H9 (cell line): ENCODE measurements around the gene DDX53. TPM values are rescaled to one million over a fixed set of nuclear protein-coding genes. Genes with fewer than 3 reads are reported as not detected.

Experiments used
- DNase-seq: peaks from one replicate; pipeline ENCODE4 v3.0.0-alpha.2; 2017
- H2AFZ ChIP-seq: one replicate; pipeline ENCODE4 v1.6.1; 2013; ENCODE audit warnings: mild to moderate bottlenecking, low read length, control low read depth, moderate library complexity
- H2AK5ac ChIP-seq: 2 replicates; pipeline ENCODE4 v1.6.1; 2013; ENCODE audit warnings: low read length, control low read depth, mixed read lengths; ENCODE audit not compliant: insufficient read length
- H2BK120ac ChIP-seq: one replicate; pipeline ENCODE4 v1.6.1; 2013; ENCODE audit warnings: low read depth, mild to moderate bottlenecking, low read length, control low read depth, inconsistent platforms; ENCODE audit not compliant: poor library complexity, severe bottlenecking
- H2BK12ac ChIP-seq: 2 replicates; pipeline ENCODE4 v1.6.1; 2013; ENCODE audit warnings: low read length, control low read depth, mixed read lengths, low read depth; ENCODE audit not compliant: insufficient read length
- H2BK15ac ChIP-seq: 2 replicates; pipeline ENCODE4 v1.6.1; 2013; ENCODE audit warnings: low read depth, low read length, control low read depth
- H2BK20ac ChIP-seq: one replicate; pipeline ENCODE4 v1.6.1; 2013; ENCODE audit warnings: low read depth, mild to moderate bottlenecking, low read length, control low read depth, inconsistent platforms; ENCODE audit not compliant: poor library complexity, severe bottlenecking
- H2BK5ac ChIP-seq: 2 replicates; pipeline ENCODE4 v1.6.1; 2013; ENCODE audit warnings: low read length, control low read depth, mixed read lengths; ENCODE audit not compliant: insufficient read length
- H3K14ac ChIP-seq: 2 replicates; pipeline ENCODE4 v1.6.1; 2013; ENCODE audit warnings: low read length, control low read depth; ENCODE audit not compliant: insufficient read depth
- H3K18ac ChIP-seq: 2 replicates; pipeline ENCODE4 v1.6.1; 2013; ENCODE audit warnings: low read depth, mild to moderate bottlenecking, mixed read lengths, low read length, control low read depth; ENCODE audit not compliant: insufficient read length
- H3K23ac ChIP-seq: 2 replicates; pipeline ENCODE4 v1.6.1; 2013; ENCODE audit warnings: low read length, control low read depth, mixed read lengths, low read depth; ENCODE audit not compliant: insufficient read length
- H3K23me2 ChIP-seq: 2 replicates; pipeline ENCODE4 v1.6.1; 2013; ENCODE audit warnings: low read depth, mild to moderate bottlenecking, mixed read lengths, low read length, control low read depth; ENCODE audit not compliant: insufficient read length, poor library complexity, severe bottlenecking
- H3K27ac ChIP-seq: 2 replicates; pipeline ENCODE4 v1.5.1; 2013; ENCODE audit warnings: low read length, control low read depth, mixed read lengths, low read depth; ENCODE audit not compliant: insufficient read length
- H3K27me3 ChIP-seq: 2 replicates; pipeline ENCODE4 v1.6.1; 2013; ENCODE audit warnings: low read length, control low read depth, inconsistent platforms; ENCODE audit not compliant: insufficient read depth
- H3K4ac ChIP-seq: 2 replicates; pipeline ENCODE4 v1.6.1; 2013; ENCODE audit warnings: low read depth, mild to moderate bottlenecking, control low read depth, inconsistent platforms, low read length, moderate library complexity
- H3K4me1 ChIP-seq: 2 replicates; pipeline ENCODE4 v1.6.1; 2013; ENCODE audit warnings: low read length, control low read depth, inconsistent platforms; ENCODE audit not compliant: insufficient read depth
- H3K4me2 ChIP-seq: 2 replicates; pipeline ENCODE4 v1.6.1; 2013; ENCODE audit warnings: low read length, control low read depth, mixed read lengths; ENCODE audit not compliant: insufficient read length, insufficient read depth
- H3K56ac ChIP-seq: 2 replicates; pipeline ENCODE4 v1.6.1; 2013; ENCODE audit warnings: low read depth, mild to moderate bottlenecking, mixed read lengths, low read length, control low read depth; ENCODE audit not compliant: insufficient read length
- H3K79me1 ChIP-seq: 2 replicates; pipeline ENCODE4 v1.6.1; 2013; ENCODE audit warnings: low read depth, mild to moderate bottlenecking, moderate library complexity, low read length, control low read depth, inconsistent platforms; ENCODE audit not compliant: insufficient read depth, poor library complexity, severe bottlenecking
- H3K79me2 ChIP-seq: 2 replicates; pipeline ENCODE4 v1.6.1; 2013; ENCODE audit warnings: low read length, control low read depth, inconsistent platforms; ENCODE audit not compliant: insufficient read depth
- H3K9ac ChIP-seq: 2 replicates; pipeline ENCODE4 v1.6.1; 2013; ENCODE audit warnings: low read length, control low read depth, mixed read lengths; ENCODE audit not compliant: insufficient read length; ENCODE audit errors: extremely low read depth
- H3K9me3 ChIP-seq: one replicate; pipeline ENCODE4 v1.6.1; 2013; ENCODE audit warnings: low read depth, low read length, inconsistent platforms; ENCODE audit not compliant: control insufficient read depth
- H3T11ph ChIP-seq: one replicate; pipeline ENCODE4 v1.6.1; 2013; ENCODE audit warnings: mild to moderate bottlenecking, low read length, control low read depth, inconsistent platforms
- H4K20me1 ChIP-seq: one replicate; pipeline ENCODE4 v1.6.1; 2013; ENCODE audit not compliant: control insufficient read depth, insufficient read length, insufficient read depth
- H4K5ac ChIP-seq: 2 replicates; pipeline ENCODE4 v1.6.1; 2013; ENCODE audit warnings: low read depth, mild to moderate bottlenecking, mixed read lengths, low read length, control low read depth; ENCODE audit not compliant: insufficient read length
- H4K8ac ChIP-seq: replicated peaks from 2 replicates; pipeline ENCODE4 v1.6.1; 2013; ENCODE audit warnings: low read length, control low read depth, mixed read lengths, low read depth; ENCODE audit not compliant: insufficient read length
- H4K91ac ChIP-seq: 2 replicates; pipeline ENCODE4 v1.6.1; 2013; ENCODE audit warnings: low read depth, mild to moderate bottlenecking, moderate library complexity, mixed read lengths, low read length, control low read depth; ENCODE audit not compliant: insufficient read length
- H3K27ac Mint-ChIP-seq, 3 experiments: 2 replicates in 2 of 3; 3 replicates in 1 of 3; pipeline ENCODE4 v1.8.0; 2020 to 2021; ENCODE audit warnings: mixed read lengths in 3 of 3, mild to moderate bottlenecking in 1 of 3, moderate library complexity in 1 of 3
- H3K27me3 Mint-ChIP-seq: 2 replicates; pipeline ENCODE4 v1.8.0; 2021; ENCODE audit warnings: low read depth, mild to moderate bottlenecking, moderate library complexity, mixed read lengths
- H3K36me3 Mint-ChIP-seq, 3 experiments: 2 replicates in 2 of 3; 3 replicates in 1 of 3; pipeline ENCODE4 v1.8.0; 2020 to 2021; ENCODE audit warnings: low read depth in 3 of 3, mixed read lengths in 3 of 3; ENCODE audit not compliant: insufficient read depth in 1 of 3
- H3K4me1 Mint-ChIP-seq, 2 experiments: 2 replicates each; pipeline ENCODE4 v1.8.0; 2020; ENCODE audit warnings: mixed read lengths in 2 of 2
- H3K4me3 Mint-ChIP-seq, 2 experiments: 2 replicates in 1 of 2; 3 replicates in 1 of 2; pipeline ENCODE4 v1.8.0; 2020 to 2021; ENCODE audit warnings: mild to moderate bottlenecking in 2 of 2, mixed read lengths in 2 of 2, moderate library complexity in 1 of 2
- H3K9me3 Mint-ChIP-seq, 2 experiments: 2 replicates in 1 of 2; 3 replicates in 1 of 2; pipeline ENCODE4 v1.8.0; 2020; ENCODE audit warnings: mild to moderate bottlenecking in 2 of 2, mixed read lengths in 2 of 2, moderate library complexity in 1 of 2
- CTCF ChIP-seq: fragments of 200-600 bp; sonication (generic); conservative IDR thresholded peaks from 3 replicates; pipeline ENCODE4 v1.8.0; 2021; ENCODE audit warnings: antibody characterized with exemption, mild to moderate bottlenecking
- WGBS: extraction: QIAGEN DNeasy Blood & Tissue Kit; methylation state at CpG from one replicate; pipeline ENCODE4 v1.1.7; 2013; ENCODE audit warnings: missing lambda C conversion rate, low lambda C conversion rate, mixed read lengths; ENCODE audit not compliant: insufficient read length; ENCODE audit errors: extremely low coverage; 5-methylcytosine and 5-hydroxymethylcytosine counted together
- total RNA-seq: library from RNA; stranded (reverse); gene quantifications from 2 replicates; pipeline ENCODE4 v1.2.1, GENCODE V29; 2021

DDX53 gene
- total RNA-seq, 1 experiment from 2014 or later = not detected

DNA sequence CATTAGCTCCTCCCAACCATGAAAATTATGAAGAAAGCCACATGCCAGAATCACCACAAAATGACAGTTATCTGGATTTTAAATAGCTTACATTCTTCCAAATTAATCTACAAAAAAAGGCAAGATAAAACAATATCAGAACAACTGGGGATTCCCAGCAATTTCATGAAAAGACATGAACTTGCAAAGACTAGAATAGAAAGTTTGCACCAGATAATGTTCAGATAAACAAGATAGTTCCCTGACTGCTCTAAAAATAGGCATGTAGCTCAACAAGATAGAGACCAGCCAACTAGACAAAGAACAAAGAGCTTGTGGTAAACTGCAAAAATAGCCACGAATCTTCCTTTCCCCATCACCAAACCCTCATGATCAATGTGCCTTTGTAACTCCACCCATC, 30.3 kb upstream of the DDX53 start:
- Histone ChIP-seq H3K79me1 (no peaks in the 10 kb centered on the region), H2BK15ac (no peak overlapping the region), H3T11ph (no peak overlapping the region), H3K9ac (no peak overlapping the region), H4K20me1 (no peaks in the 10 kb centered on the region), H3K14ac (no peak overlapping the region), H2BK20ac (no peak overlapping the region), H3K18ac (no peak overlapping the region), H3K56ac (no peak overlapping the region), H3K23me2 (no peaks in the 10 kb centered on the region), H4K91ac (no peak overlapping the region), H2BK120ac (no peak overlapping the region), H4K8ac (no peak overlapping the region), H3K4me1 (no peaks in the 10 kb centered on the region), H2BK12ac (no peak overlapping the region), H4K5ac (no peak overlapping the region), H3K27me3 (no peaks in the 10 kb centered on the region), H3K4me2 (no peak overlapping the region), H2AK5ac (no peak overlapping the region), H3K9me3 (no peaks in the 10 kb centered on the region), H3K4ac (no peak overlapping the region), H3K23ac (no peak overlapping the region), H2BK5ac (no peak overlapping the region), H2AFZ (no peak overlapping the region), H3K79me2 (no peaks in the 10 kb centered on the region), H3K27ac (no peak overlapping the region)
- H3K4me1 Mint-ChIP-seq = peaks cover 8% of the 10 kb centered on the region in 2 experiments
- no peak for DNase-seq
- TF ChIP-seq CTCF = no peak
- no peak overlapping the region for H3K4me3 Mint-ChIP-seq
- no peak overlapping the region for H3K27ac Mint-ChIP-seq
- peaks cover 0 to 6% (median 0%) of the 10 kb centered on the region in 3 experiments; a peak in 1 of 7 replicates for H3K36me3 Mint-ChIP-seq
- peaks cover 3 to 32% of the 10 kb centered on the region in 2 experiments for H3K9me3 Mint-ChIP-seq
- no CpG with 5 or more reads among the region's 1 CpG for WGBS
- no peaks in the 10 kb centered on the region for H3K27me3 Mint-ChIP-seq
